Measurements from ENCODE around the gene GRB10.

- TF ChIP-seq CTCF (IDR thresholded peaks at IDR 0.05), result no peak
- TF ChIP-seq ZFX (IDR thresholded peaks at IDR 0.05; ENCODE audit: borderline replicate concordance), result no peak
These were observed 22.9 kb upstream of the GRB10 start for GRCh38 chr7:50805447-50806125.
